ENCODE results near the gene PLAA. TPM values are rescaled to one million over a fixed set of nuclear protein-coding genes. Genes with fewer than 3 reads are reported as not detected.

PLAA gene
- total RNA-seq, 1 experiment from 2014 or later, result 13.3 TPM

GRCh38 chr9:26983340-26983739 is 36.3 kb upstream of the PLAA start:
- no peaks in the 10 kb centered on the region; the same call in 1 of the 2 replicates for H3K36me3 ChIP-seq (ENCODE audit: control insufficient read depth, insufficient read depth, low read length)
- in situ Hi-C loops (cut with HindIII; ENCODE audit: low pct_unique_long_range_greater_than_20kb, low sequenced_read_pairs) (no loop called here), intact Hi-C loops (cut with micrococcal nuclease; ENCODE audit: unreplicated experiment) (no loop called here)
- no TSS peak for BruUV-seq (replicated peaks)
- H3K4me3 ChIP-seq (ENCODE audit: low read depth in 2 of 2, low read length in 2 of 2), result no peak overlapping the region
- no peak for TF ChIP-seq CTCF (IDR thresholded peaks at IDR 0.05)
- TF ChIP-seq POLR2AphosphoS5 (IDR thresholded peaks at IDR 0.05; ENCODE audit: low read depth, low read length), result no peak
- TF ChIP-seq TCF7L2 (IDR thresholded peaks at IDR 0.05; ENCODE audit: low read depth, low read length), result no peak
- TF ChIP-seq REST (IDR thresholded peaks at IDR 0.05; ENCODE audit: insufficient read depth in 1 of 2, low read depth in 2 of 2, low read length in 1 of 2), result no peak
- DNase-seq (ENCODE audit: low read depth, low spot score), result no peak
- POLR2A ChIA-PET, result no interaction called here
- CTCF ChIA-PET, result no interaction called here
- H3K27me3 ChIP-seq (ENCODE audit: control insufficient read depth, insufficient read depth, low read length), result no peaks in the 10 kb centered on the region
- ATAC-seq, result no peak
- no peaks in the 10 kb centered on the region for H3K9me3 ChIP-seq (ENCODE audit: control insufficient read depth, insufficient read depth, low read depth, low read length)
- H3K27ac ChIP-seq (ENCODE audit: low read length), result no peak overlapping the region
- no peaks in the 10 kb centered on the region for H3K4me1 ChIP-seq (ENCODE audit: control insufficient read depth, insufficient read depth, low read length)

- CTCF ChIA-PET, result no interaction called here
- no peak overlapping the region for H3K27ac ChIP-seq (ENCODE audit: low read length)
- DNase-seq (ENCODE audit: low read depth, low spot score), result no peak
- TF ChIP-seq CTCF (IDR thresholded peaks at IDR 0.05) (peak; percentile 60), POLR2AphosphoS5 (IDR thresholded peaks at IDR 0.05; ENCODE audit: low read depth, low read length) (no peak)
- peak; percentile 60; the same call in 1 of the 2 replicates for ATAC-seq
- H3K9me3 ChIP-seq (ENCODE audit: control insufficient read depth, insufficient read depth, low read depth, low read length), result no peaks in the 10 kb centered on the region
- no peaks in the 10 kb centered on the region for H3K36me3 ChIP-seq (ENCODE audit: control insufficient read depth, insufficient read depth, low read length)
- intact Hi-C loops (cut with micrococcal nuclease; ENCODE audit: unreplicated experiment) (loop anchor here (10.0 kb wide), 1 partner anchor 231 kb away; no protein-coding TSS in a partner anchor), in situ Hi-C loops (cut with HindIII; ENCODE audit: low pct_unique_long_range_greater_than_20kb, low sequenced_read_pairs) (no loop called here)
- no peaks in the 10 kb centered on the region for H3K4me1 ChIP-seq (ENCODE audit: control insufficient read depth, insufficient read depth, low read length)
- no peaks in the 10 kb centered on the region for H3K27me3 ChIP-seq (ENCODE audit: control insufficient read depth, insufficient read depth, low read length)
- BruUV-seq (replicated peaks), result no TSS peak
- POLR2A ChIA-PET, result no interaction called here
- H3K4me3 ChIP-seq (ENCODE audit: low read depth in 2 of 2, low read length in 2 of 2), result no peak overlapping the region
These were observed 29.0 kb upstream of the PLAA start for GRCh38 chr9:26975728-26976707.

Measured in Panc1 (cell line).